ENCODE data around the gene WDR11.
A peak's percentile ranks its signal among the peaks of the same experiment; 100 is the strongest.
"Not testable (repeated sequence)": the region's sequence is repeated elsewhere in the genome, so short reads cannot be mapped to it uniquely, and the experiment has no call there.

The WDR11 gene

DNA sequence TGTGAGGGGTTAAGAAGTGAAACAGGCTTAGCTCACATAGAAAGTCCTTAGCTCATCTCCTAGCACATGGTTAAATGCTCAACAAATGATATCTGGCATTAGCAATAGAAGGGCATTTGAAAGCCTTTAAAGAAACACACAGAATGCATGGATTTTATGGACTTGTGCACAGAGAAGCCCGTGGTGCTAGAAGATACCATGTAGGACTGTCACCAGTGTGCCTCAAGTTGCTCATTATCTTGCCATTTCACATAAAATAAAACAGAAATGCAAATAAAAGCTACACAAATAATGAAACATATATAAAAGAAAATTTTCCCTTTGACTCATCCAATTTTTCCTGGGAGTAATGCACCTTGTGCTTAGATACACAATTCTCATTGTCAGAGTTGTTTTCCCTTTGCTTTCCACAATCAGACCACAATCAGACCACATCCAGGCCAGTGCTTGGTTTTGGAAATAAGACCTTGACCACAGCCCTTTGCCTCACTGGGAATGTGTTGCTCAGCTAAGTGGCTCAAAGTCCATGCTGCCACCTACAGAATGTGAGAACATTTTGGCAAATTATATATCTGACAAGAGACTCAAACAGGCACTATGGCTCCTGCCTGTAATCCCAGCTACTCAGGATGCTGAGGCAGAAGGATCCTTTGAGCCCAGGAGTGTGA lies 9.5 kb upstream of the WDR11 start:
- DNase-seq (ENCODE audit: low spot score) = no peak

DNA sequence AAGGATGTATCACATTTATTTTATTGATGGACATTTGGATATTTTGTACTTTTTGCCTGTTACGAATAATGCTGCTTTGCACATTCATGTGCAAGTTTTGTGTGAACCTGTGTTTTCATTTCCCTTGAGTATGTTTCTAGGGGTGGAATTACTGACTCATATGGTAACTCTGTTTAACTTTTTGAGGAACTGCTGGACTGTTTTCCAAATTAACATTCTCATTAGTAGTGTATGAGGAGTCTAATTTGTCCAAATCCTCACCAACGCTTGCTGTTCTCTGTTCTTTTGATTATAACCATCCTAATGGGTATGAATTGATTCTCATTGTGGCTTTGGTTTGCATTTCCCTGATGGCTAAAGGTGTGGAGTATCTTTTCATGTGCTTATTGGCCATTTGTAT lies 3.2 kb downstream of the WDR11 start:
- DNase-seq (ENCODE audit: low spot score) = no peak

DNA sequence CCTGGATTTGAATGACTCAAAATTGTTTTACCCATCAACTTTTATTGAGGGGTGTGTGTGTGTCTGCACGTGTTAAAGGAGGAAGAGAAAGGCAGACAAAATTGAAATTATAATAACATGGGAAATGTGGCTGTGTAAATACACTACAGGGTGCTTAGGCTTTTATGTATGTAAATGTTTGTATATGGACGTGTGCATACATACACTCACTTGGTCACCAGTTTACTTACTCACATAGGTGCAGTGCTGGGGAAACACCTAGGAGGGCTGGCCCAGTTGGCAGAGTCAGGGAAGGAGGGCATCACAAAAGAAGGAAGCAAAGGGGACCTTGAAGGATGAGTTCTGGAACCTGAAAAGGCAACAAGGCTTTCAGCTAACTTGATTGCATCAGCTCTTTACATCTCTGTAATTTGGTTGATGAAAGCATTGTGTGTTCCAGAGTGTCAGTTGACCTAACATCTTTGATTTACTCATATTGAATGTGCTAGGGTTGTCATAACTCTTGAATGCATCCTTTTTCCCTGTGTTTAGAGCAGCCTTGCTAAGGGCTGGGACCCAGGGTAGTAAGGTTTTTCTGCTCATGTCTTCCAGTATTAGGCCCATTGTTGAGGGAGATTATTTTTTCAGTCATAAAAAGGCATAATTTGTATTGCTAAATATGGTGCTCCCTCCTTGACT lies 10.2 kb downstream of the WDR11 start:
- DNase-seq (ENCODE audit: low spot score) = no peak

DNA sequence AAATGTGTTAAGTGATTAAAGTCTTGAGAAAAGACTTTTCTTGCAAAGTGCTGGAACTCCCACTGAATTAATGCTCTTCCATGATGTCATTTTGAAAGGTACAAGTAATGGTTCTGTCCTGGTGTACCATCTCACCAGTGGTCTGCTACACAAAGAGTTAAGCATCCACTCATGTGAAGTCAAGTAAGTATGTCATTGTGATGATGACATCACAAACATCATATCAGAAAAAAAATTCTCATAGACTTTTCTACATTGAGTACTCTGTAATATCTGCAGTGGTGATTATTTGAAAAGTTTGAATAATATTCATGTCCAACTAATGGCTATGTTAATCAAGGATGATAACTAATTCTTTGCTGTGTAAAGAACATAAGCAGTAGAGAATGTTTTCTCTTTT lies 22.6 kb downstream of the WDR11 start:
- no peak for DNase-seq (ENCODE audit: low spot score)

DNA sequence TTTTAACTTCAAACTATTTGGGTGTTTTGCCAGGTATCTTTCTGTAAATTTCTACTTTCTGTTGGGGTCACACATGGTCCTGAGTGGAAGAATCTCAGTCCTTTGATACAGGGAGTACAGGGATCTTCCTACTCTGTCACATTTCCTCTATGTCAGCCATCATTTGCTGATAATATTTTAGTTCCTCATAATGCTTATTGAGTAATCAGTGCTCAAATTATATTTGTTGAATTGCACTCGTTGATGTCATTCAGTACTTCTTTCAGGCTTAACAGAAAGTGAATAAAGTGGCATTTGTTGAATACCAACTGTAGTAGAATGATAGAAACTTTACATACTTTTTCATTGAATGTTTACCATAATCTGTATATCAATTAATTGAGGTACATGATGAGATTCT lies 31.9 kb downstream of the WDR11 start:
- no peak for DNase-seq (ENCODE audit: low spot score)

DNA sequence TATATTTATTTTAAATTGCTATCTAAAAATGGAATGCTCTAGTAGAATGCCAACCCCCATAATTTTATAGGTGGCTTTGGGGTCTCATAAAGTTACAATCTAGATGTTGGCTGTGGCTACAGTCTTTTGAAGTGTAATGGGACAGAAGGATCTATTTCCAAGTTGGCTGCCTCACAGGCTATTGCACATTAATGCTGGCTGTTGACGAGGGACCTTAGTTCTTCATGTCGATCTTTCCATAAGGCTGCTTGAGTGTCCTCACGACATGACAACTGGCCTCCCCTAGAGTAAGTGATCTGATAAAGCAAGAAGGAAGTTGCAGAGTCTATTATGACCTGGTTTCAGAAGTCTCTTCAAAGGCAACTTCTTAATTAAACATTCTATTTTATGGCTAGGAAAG lies 36.3 kb downstream of the WDR11 start:
- DNase-seq (ENCODE audit: low spot score) = no peak

DNA sequence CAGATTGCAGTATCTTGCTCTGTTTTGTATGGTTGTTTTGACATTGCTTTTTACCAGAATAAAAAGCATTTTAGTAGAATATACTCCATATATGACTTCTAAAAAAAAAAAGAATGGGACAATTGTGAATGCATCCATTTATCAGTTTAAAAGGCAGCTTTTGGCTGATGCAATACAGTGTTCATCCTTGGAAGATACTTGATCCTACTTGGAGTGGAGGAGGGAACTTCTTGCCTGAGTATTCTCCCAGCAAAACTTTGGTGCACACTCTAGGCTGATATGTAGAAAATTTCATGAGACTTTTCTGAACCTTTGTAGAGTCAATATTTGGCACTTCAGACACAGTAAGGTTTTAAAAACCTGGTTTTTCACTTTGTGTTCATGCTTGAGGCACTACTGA lies 40.2 kb downstream of the WDR11 start:
- DNase-seq (ENCODE audit: low spot score) = no peak

DNA sequence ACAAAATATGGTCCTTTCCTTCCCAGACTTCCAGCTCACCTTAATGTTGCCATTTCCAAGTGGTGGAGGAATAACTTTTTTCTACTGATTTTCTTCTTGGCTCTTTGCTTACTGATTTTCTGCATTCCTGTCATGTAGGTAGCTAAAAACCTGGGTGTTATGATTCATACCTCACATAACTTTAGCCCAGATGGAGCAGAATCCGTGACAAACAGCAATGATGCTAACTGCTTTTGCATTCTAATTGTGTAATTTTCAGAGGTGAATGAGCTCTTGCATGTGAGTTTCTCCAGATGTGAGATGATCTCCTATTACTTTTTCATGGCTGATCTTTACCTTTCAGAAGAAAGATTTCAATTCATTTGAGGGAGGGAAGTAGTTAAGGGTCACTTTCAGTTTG lies 43.4 kb downstream of the WDR11 start:
- no peak for DNase-seq (ENCODE audit: low spot score)

DNA sequence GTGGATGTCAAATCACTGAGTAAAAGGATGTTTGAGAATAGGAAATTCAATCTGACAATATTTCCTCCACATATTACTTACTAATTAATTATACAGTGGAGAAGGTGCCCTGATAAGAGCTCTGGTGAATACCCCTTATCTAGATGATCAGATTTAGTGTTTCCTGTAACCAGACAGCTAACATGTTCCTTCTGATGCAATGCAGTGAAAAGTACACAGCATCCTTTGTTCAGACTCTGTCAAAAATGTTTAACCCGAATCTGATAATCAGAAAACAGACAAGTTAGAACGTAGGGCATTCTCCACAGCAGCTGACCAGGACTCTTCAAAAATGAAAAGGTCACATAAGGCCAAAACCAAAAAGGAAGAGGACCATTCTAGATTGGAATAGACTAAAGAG lies 46.2 kb downstream of the WDR11 start:
- DNase-seq (ENCODE audit: low spot score) = no peak

DNA sequence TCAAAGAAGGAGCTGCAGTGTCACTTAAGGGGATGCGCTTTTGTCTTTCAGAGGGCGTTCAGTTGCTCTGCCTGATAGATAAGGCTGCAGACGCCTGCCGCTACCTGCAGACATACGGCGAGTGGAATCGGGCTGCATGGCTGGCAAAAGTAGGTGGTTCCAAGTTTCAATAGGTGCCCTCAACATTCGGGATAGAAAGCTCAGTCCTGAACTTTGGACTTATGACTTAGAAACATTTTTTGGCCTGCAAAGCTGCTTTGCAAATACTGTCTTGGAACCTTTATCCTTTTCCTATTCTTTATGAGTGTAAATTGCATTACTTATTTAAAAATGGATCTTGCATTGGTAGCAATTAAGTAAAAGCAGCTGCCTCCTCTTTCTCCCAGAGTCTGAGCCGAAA lies 54.1 kb downstream of the WDR11 start:
- DNase-seq (ENCODE audit: low spot score) = no peak

DNA sequence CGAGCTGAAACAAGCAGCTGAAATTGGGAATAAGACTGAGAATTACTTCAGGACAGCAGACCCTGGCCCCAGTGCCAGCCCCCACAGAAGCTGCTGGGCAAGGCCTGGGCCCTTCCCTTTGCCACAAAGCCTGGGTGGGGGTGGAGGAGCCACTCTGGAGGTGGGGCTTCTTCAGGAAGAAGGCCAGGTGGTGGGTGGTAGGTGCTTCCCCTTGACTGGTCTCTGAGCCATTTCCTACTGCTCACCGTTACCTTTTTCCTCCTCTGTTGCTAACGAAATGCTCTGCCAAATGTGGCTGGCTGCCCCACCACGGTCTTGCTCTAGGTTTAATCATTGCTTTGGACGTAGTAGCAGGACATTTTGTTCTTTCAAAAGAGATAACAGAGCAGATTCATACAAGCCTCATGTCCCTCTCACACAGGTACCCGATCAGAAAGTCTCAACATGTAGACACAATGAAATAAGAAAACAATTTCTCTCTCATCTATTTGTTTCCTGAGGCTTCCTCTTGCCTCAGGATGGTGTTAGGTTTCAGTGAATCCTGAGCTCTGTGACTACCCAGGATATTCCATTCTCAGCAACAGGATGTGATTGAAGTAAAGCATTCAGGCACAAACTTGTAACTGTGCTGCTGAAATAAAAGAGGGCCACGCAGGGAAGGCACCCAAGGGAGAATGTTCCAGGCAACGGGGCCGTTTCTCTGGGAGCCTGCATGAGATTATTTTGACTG lies 66.5 kb downstream of the WDR11 start:
- DNase-seq (ENCODE audit: low spot score) = no peak

DNA sequence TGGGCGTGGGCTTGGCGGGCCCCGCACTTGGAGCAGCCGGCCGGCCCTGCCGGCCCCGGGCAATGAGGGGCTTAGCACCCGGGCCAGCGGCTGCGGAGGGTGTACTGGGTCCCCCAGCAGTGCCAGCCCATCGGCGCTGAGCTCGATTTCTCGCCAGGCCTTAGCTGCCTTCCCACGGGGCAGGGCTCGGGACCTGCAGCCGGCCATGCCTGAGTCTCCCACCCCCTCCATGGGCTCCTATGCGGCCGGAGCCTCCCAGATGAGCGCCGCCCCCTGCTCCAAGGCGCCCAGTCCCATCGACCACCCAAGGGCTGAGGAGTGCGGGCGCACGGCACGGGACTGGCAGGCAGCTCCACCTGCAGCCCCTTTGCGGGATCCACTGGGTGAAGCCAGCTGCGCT lies 72.7 kb downstream of the WDR11 start:
- not testable (repeated sequence) for DNase-seq (ENCODE audit: low spot score)

DNA sequence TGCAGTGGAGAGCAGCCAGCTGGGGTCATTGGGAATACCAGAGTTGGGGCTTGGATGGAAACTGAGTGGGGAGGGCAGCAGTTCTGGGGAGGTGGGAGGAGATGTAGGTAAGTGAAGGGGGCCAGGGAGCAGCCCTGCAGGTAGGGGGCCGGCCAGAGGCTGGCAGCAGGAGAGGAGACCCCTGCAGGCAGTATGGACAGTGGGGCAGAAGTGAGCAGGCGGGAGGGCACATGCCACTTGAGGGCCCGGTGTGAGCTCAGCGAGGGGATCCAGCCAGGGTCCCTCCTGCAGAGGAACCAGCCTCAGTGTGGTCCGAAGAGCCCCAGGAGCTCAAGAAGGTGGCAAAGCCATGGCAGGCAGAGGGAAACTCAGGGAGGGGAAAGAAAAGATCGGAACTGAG lies 75.4 kb downstream of the WDR11 start:
- no peak for DNase-seq (ENCODE audit: low spot score)

DNA sequence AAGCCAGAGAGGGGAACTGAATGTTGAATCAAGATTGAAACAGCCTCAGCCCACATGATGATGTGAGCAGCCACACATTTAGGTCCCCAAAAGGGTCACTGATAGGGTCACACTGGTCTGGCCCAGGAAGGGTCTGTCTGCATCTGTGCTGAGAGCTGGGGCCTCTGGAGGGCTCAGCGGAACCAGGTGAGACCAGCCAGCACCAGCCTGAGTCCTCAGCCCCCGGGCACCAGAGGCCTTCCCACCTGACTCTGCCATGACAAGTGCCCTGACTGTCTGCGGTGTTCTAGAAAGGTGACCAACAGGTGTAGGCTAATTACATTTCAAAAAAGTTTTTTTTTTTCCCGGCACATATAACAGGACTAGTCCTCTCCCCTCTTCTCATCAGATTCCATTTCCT lies 76.2 kb downstream of the WDR11 start:
- no peak for DNase-seq (ENCODE audit: low spot score)

DNA sequence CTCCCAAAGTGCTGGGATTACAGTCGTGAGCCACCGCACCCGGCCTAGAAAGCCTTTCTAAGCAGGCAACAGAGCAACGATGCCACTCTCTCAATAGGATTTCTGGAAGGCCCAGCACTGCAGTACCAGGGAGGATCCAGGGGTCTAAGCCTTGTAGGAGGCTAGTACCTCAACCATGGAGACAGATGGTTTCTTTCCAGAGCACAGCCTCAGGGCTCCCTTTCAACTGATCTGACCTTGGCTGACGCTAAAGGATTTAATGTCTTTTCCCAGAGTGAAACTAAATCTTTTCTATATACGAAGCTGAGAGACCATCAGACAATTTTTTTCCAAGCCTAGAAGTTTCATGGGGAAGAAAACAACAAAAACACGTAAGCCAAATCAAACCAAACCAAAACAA lies 78.0 kb downstream of the WDR11 start:
- DNase-seq (ENCODE audit: low spot score) = no peak

DNA sequence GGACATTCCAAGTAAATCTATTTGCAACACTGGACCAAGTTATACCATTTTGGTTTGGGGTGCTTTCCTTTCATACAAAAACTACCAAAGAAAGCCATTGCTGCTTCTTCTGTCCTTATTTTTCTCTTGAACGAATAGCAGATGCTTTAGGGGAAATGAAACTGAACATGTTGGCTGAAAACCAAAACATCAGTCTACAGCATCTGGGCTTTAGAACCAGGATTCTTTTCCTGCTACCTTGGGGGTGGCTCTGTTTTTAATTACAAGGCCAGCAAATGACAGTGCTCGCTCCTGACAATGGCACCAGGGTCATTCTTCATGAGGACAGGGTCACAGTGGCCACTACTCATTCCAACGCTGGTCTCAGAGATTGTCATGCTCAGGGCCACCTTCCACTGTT lies 80.3 kb downstream of the WDR11 start:
- no peak for DNase-seq (ENCODE audit: low spot score)

DNA sequence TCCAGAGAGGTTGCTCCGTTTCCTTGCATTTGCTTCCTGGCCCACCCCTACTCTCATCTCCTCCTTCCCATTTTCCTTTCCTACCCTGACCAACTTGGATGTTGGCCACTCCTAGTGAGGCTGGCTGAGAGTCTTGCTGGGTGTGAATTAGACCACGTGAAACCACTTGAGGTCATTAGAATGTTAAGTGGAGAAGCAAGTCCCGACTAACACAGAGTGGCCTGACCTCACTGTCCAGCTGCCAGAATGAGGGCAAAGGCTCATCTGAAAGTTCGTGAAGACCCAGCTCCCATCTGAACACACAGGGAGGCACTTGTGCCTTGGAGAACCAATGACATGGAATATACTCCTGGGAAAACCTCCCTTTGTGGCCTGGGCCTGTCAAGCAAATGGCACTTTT lies 80.8 kb downstream of the WDR11 start:
- DNase-seq (ENCODE audit: low spot score) = no peak

DNA sequence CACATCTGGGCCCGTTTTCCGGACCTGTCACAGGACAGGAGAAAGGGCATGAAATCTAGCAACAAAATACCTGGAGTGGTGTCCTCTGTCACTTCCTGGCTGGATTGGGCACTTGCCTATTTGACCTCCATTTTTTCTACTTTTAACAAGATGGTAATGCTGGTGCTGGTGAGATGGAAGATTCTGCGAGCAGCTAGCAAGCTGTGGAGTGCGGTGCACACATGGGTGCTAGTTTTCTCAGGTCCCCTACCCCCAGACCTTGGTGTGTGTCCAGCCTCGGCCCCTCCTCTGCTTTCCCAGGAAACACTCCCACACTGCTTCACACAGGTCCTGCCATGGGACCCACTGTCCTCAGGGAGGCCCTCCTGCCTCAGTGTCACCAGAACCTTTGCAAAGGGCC lies 87.7 kb downstream of the WDR11 start:
- no peak for DNase-seq (ENCODE audit: low spot score)

DNA sequence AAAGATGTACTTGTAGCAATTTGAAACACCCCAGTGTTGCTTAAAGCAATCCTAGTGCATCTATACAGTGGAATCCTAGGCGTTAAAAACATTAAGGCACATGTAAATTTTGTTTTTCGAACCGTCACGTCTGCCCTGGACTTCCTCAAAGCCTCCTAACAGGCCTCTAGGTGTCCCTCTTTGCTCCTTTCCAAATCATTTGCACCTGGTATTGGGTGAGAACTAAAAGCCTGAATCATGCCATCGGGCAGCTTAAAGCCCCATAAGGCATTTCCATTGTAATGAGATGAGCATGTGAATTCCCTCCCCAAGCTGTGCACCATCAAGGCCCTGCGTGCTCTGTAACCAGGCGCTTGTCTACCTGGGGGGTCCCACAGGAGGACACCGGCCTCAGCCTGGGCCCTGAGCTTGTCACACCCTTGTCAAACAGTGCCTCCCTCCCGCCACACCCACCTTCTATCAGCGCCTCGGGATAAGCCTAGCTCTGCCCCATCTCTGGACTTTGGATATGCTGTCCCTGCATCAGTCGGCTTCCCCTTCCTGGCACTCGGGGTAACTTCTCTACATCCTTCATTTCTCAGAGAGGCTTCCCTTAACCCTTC lies 89.2 kb downstream of the WDR11 start:
- DNase-seq (ENCODE audit: low spot score) = no peak

DNA sequence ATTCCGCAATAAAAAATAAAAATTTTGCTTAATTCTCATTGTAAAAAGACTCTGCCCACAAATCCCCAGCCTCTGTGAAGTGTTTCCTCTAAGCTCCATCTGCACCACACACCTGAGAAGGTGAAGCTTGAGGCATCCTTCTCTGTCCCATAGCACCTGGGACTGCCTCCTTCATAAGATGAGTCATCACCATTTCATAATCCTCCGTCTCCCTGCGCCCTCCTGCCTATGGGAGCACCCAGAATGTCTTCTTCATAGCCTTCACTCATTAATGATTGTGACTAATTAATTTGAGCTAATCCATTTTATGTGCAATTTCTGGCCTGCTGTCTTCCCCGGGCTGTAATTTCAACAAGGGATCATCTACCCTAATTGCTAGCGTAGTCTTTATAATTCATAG lies 90.3 kb downstream of the WDR11 start:
- no peak for DNase-seq (ENCODE audit: low spot score)

DNA sequence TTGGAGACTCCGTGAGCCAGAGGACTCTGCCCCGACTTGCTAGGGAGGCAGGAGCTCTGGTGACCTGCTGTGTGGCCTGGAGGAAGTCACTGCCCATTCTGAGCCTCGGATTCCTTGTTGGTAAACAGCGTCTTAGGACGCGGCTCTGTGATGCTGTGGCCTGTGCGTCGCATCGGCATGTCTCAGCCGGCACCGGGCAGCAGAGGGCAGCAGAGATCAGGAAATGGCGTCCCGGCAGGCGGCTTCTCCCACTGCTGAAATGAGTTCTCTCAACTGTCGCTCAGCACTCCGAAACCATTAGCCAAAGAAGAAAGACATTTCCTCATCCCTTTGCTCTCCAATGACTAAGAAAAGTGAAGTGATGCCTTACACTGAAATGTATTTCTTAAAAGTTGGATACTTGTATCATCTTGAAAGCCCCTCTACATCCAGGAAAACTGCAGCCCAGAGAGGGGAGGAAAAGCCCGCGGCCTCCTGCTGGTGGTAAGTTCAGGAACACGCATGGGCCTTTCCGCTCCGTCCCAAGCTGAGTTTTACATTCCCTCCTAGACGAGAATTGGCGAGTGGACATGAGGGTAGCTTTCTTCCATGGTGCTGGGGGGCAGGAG lies 91.7 kb downstream of the WDR11 start:
- DNase-seq (ENCODE audit: low spot score) = peak; percentile 88

DNA sequence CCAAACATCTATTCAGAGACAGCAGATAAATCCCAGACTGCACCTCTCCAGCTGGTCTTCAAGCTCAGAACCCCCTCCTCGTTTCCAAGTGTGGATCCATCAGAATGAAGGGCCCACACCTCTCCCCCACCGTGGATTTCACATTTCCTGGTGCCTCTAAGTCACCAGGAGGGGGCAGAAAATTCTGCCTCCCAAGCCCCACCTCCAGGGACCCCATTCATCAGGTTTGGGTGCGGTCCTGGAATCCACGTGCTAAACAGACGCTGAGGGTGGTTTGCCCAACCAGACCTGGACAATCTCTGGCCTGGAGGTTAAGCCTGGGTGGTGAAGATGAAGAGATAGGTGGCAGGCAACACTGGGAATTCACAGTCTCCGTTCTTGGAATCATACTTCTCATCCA lies 92.4 kb downstream of the WDR11 start:
- no peak for DNase-seq (ENCODE audit: low spot score)

Measured in globus pallidus (tissue), 1 donor.